ENCODE measurements around the gene KISS1. TPM values are rescaled to one million over a fixed set of nuclear protein-coding genes. Genes with fewer than 3 reads are reported as not detected.

Gene KISS1
- total and polyA plus RNA-seq, 8 donors = 1.1 to 8.3 (median 1.6) TPM; not detected in 5

DNA sequence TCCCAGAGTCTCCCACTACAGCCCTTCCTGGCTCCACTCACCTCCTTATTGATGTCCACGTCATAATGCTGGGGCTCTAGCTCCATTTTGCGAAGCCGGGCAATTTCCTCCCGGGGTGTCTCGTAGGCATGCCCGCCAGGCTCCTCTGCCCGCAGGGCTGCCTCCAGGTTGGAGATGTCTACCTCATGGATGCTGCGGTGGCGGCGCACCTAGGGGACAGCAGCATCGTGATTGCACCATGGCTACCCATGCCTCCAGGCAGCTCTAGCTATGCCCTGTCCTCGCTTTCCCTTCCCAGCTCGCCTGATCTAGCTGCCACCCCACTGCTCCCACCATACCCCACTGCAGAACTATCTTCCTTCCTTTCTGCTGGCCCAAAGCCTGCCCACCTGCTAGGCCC, 32.6 kb upstream of the KISS1 start:
- DNase-seq = peak in 1 of 2 donors; percentile 18
- H3K4me3 ChIP-seq = no peak overlapping the region
- WGBS, 5 donors = 94 to 97% (median 96%) methylated on average over 6 to 13 of the region's 13 CpGs

DNA sequence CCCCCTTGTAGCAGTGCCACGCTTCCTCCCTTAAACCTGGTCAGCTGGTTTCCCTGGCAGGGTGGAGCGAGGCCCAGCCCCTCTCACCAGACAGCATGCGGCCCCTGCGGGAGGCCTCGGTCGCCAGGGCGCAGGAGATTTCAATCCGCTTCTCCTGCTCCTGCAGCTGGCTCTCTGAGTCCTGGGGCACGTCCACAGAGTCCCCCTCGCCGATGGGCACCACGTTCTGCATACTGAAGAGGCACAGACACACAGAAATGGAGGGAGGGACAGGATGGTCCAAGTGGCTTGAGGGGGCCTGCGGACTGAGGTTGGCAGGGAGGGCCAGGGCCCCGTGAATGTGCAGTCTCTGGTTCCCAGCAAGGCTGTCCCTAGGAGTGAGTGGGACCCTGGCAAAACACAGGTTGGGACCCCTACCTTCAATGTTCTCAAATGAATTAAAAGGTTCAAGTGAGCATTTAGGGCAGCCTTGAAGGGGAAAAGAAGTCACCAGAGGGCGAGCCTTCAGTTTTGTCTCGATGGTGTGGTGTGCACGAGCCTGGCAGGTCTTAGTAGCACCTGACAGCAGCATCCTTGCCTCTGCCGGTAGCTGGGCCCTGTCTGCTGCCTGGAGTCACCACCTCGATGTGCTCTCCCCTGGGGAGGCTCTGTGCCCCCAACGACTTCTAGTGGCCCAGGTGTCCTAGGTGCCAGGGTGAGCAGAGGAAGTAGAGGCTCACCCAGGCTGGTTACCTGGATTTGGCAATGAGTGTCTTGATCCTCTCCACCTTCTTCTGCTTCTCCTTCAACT, 31.9 kb upstream of the KISS1 start:
- DNase-seq = peak in 1 of 2 donors; percentile 16
- TF ChIP-seq POLR2AphosphoS5 (IDR thresholded peaks at IDR 0.05) (no peak), CTCF (IDR thresholded peaks at IDR 0.05) (no peak), EP300 (IDR thresholded peaks at IDR 0.05) (no peak), POLR2A (IDR thresholded peaks at IDR 0.05) (no peak)
- no peak overlapping the region for H3K4me3 ChIP-seq
- no peaks in the 10 kb centered on the region for H3K27me3 ChIP-seq
- no peaks in the 10 kb centered on the region for H3K9me3 ChIP-seq
- peak overlapping the region in 1 of 5 donors; percentile 76 for H3K27ac ChIP-seq
- intact Hi-C loops (cut with DNase I; ENCODE audit: low total_unique reads) = no loop called here
- H3K4me1 ChIP-seq = peaks cover 9 to 34% (median 18%) of the 10 kb centered on the region in 4 donors
- WGBS, 5 donors = 54 to 74% (median 64%) methylated on average over 17 to 20 of the region's 20 CpGs
- H3K36me3 ChIP-seq = peaks cover 30 to 97% (median 84%) of the 10 kb centered on the region in 4 donors

More for the DNA sequence above, 32.6 kb upstream of the KISS1 start:
- H3K27ac ChIP-seq = peak overlapping the region in 1 of 5 donors; percentile 76
- H3K4me1 ChIP-seq = peaks cover 9 to 34% (median 18%) of the 10 kb centered on the region in 4 donors
- H3K9me3 ChIP-seq = no peaks in the 10 kb centered on the region
- H3K36me3 ChIP-seq = peaks cover 33 to 97% (median 82%) of the 10 kb centered on the region in 4 donors
- H3K27me3 ChIP-seq = no peaks in the 10 kb centered on the region
- TF ChIP-seq POLR2AphosphoS5 (IDR thresholded peaks at IDR 0.05) = no peak
- no peak for TF ChIP-seq EP300 (IDR thresholded peaks at IDR 0.05)
- TF ChIP-seq POLR2A (IDR thresholded peaks at IDR 0.05) = no peak
- no peak for TF ChIP-seq CTCF (IDR thresholded peaks at IDR 0.05)
- intact Hi-C loops (cut with DNase I; ENCODE audit: low total_unique reads) = no loop called here

DNA sequence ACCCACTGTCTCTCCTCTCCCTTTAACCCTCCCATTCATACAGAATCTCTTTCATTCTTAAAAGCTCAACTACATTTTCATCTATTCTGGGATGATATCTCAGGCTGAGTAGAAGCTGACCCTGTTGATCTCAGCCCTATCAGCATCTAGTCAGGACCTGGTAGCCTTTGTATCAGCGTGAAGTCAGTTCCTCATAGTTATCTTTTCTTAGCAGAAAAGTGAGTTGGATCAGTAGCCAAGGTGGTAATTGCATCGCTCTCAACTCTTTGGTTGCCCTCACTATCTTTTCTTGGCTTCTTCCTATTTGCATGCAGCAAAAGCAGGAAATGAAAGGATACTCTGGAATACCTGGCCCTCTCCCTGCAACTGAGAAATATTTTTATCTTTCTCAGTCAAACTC, 31.1 kb upstream of the KISS1 start:
- Histone ChIP-seq H3K27ac (peak overlapping the region in 1 of 5 donors; percentile 76), H3K4me1 (peaks cover 9 to 34% (median 18%) of the 10 kb centered on the region in 4 donors), H3K4me3 (no peak overlapping the region), H3K9me3 (no peaks in the 10 kb centered on the region), H3K27me3 (no peaks in the 10 kb centered on the region), H3K36me3 (peaks cover 36 to 97% (median 85%) of the 10 kb centered on the region in 4 donors)
- no peak for TF ChIP-seq EP300 (IDR thresholded peaks at IDR 0.05)
- TF ChIP-seq POLR2AphosphoS5 (IDR thresholded peaks at IDR 0.05) = no peak
- no peak for TF ChIP-seq CTCF (IDR thresholded peaks at IDR 0.05)
- TF ChIP-seq POLR2A (IDR thresholded peaks at IDR 0.05) = no peak
- no peak for DNase-seq
- intact Hi-C loops (cut with DNase I; ENCODE audit: low total_unique reads) = no loop called here
- 46 to 75% (median 56%) methylated on average over 2 of the region's 2 CpGs for WGBS, 5 donors

GRCh38 chr1:204225841-204226735, 29.8 kb upstream of the KISS1 start:
- WGBS, 5 donors = 30 to 67% (median 48%) methylated on average over 16 of the region's 16 CpGs
- TF ChIP-seq POLR2A (IDR thresholded peaks at IDR 0.05) = no peak
- peak in 1 of 3 donors; percentile 48 for TF ChIP-seq POLR2AphosphoS5 (IDR thresholded peaks at IDR 0.05)
- TF ChIP-seq EP300 (IDR thresholded peaks at IDR 0.05) = no peak
- no peak for TF ChIP-seq CTCF (IDR thresholded peaks at IDR 0.05)
- DNase-seq = peak; percentile 65 to 85
- no peak overlapping the region for H3K4me3 ChIP-seq
- no peaks in the 10 kb centered on the region for H3K27me3 ChIP-seq
- H3K9me3 ChIP-seq = no peaks in the 10 kb centered on the region
- H3K36me3 ChIP-seq = peaks cover 38 to 97% (median 85%) of the 10 kb centered on the region in 4 donors
- intact Hi-C loops (cut with DNase I; ENCODE audit: low total_unique reads) = no loop called here
- peaks cover 9 to 34% (median 18%) of the 10 kb centered on the region in 4 donors for H3K4me1 ChIP-seq
- peak overlapping the region; percentile 30 to 76 (median 65) for H3K27ac ChIP-seq

Measured in stomach (tissue), 9 donors.